ENCODE results near the gene EP300. TPM values are rescaled to one million over a fixed set of nuclear protein-coding genes. Genes with fewer than 3 reads are reported as not detected.

EP300 gene
- 12.4 and 17.2 TPM in 2 replicates for total RNA-seq

GRCh38 chr22:41092023-41092817 is at the start of gene EP300:
TSS of gene EP300 (plus strand) at chr22:41092592. CDS start at chr22:41093005, 413 bp downstream.

GRCh38 chr22:41204992-41205900 is 112.9 kb downstream of the EP300 start, which contains the start of gene L3MBTL2:
TSS of gene L3MBTL2 (plus strand) at chr22:41205312. CDS start at chr22:41205363, 51 bp downstream.

Other genes starting within 250 kb of the EP300 start
- 95.1 and 117 TPM in 2 replicates for gene ST13, start 236.0 kb upstream of the EP300 start, total RNA-seq
- 7.8 and 8.9 TPM in 2 replicates for gene XPNPEP3, start 235.4 kb upstream of the EP300 start, total RNA-seq
- not detected in 2 replicates for gene DNAJB7, start 230.5 kb upstream of the EP300 start, total RNA-seq
- gene RBX1, start 141.2 kb upstream of the EP300 start, total RNA-seq: 79.3 and 127 TPM in 2 replicates
- gene L3MBTL2, start 112.7 kb downstream of the EP300 start, total RNA-seq: 25.9 and 28.7 TPM in 2 replicates
- 0.29 and 0.89 TPM in 2 replicates for gene CHADL, start 148.3 kb downstream of the EP300 start, total RNA-seq
- 121 and 144 TPM in 2 replicates for gene RANGAP1, start 193.6 kb downstream of the EP300 start, total RNA-seq
- gene ZC3H7B, start 208.9 kb downstream of the EP300 start, total RNA-seq: 49.3 and 51.6 TPM in 2 replicates